Hepatocyte (in vitro differentiated cells): ENCODE results near the gene SWAP70. TPM values are rescaled to one million over a fixed set of nuclear protein-coding genes. Genes with fewer than 3 reads are reported as not detected.

ENCODE experiments used
- DNase-seq: peaks from one replicate; pipeline ENCODE4 v3.0.0-alpha.2; 2016; ENCODE audit warnings: low spot score
- H2AFZ ChIP-seq: fragments of 200-600 bp; sonication (generic); 2 replicates; pipeline ENCODE4 v1.6.0; 2016; ENCODE audit warnings: antibody characterized with exemption, mild to moderate bottlenecking
- H3K27ac ChIP-seq: fragments of 200-600 bp; sonication (generic); 2 replicates; pipeline ENCODE4 v1.5.1; 2016; ENCODE audit warnings: mild to moderate bottlenecking
- H3K27me3 ChIP-seq: fragments of 200-600 bp; sonication (generic); 2 replicates; pipeline ENCODE4 v1.6.1; 2016
- H3K36me3 ChIP-seq: fragments of 200-600 bp; sonication (generic); replicated peaks from 2 replicates; pipeline ENCODE4 v1.5.1; 2016; ENCODE audit warnings: low read depth; ENCODE audit not compliant: insufficient read depth
- H3K4me1 ChIP-seq: fragments of 200-600 bp; sonication (generic); 2 replicates; pipeline ENCODE4 v1.5.1; 2016; ENCODE audit warnings: mild to moderate bottlenecking, moderate library complexity; ENCODE audit not compliant: insufficient read depth
- H3K4me2 ChIP-seq: fragments of 200-600 bp; sonication (generic); 2 replicates; pipeline ENCODE4 v1.6.0; 2016
- H3K4me3 ChIP-seq: fragments of 200-600 bp; sonication (generic); 2 replicates; pipeline ENCODE4 v1.5.1; 2016; ENCODE audit warnings: mild to moderate bottlenecking
- H3K79me2 ChIP-seq: fragments of 200-600 bp; sonication (generic); 2 replicates; pipeline ENCODE4 v1.6.0; 2017; ENCODE audit warnings: mild to moderate bottlenecking
- H3K9me2 ChIP-seq: fragments of 200-600 bp; sonication (generic); replicated peaks from 2 replicates; pipeline ENCODE4 v1.6.0; 2017; ENCODE audit warnings: mild to moderate bottlenecking; ENCODE audit not compliant: insufficient read depth
- H3K9me3 ChIP-seq: fragments of 200-600 bp; sonication (generic); 2 replicates; pipeline ENCODE4 v1.5.1; 2016; ENCODE audit warnings: low read depth, mild to moderate bottlenecking
- H4K20me1 ChIP-seq: fragments of 200-600 bp; sonication (generic); 2 replicates; pipeline ENCODE4 v1.6.0; 2016; ENCODE audit warnings: mild to moderate bottlenecking; ENCODE audit not compliant: insufficient read depth, poor library complexity, severe bottlenecking
- EZH2 ChIP-seq: fragments of 200-600 bp; sonication (generic); IDR thresholded peaks from 2 replicates; pipeline ENCODE4 v1.6.1; 2016; ENCODE audit warnings: antibody characterized with exemption, mild to moderate bottlenecking, borderline replicate concordance
- EZH2phosphoT487 ChIP-seq: fragments of 200-600 bp; sonication (generic); IDR thresholded peaks from one replicate; pipeline ENCODE4 v1.6.1; 2018; ENCODE audit warnings: antibody characterized with exemption, mild to moderate bottlenecking, low read depth, moderate library complexity; ENCODE audit not compliant: unreplicated experiment, severe bottlenecking
- WGBS: methylation state at CpG from one replicate; pipeline ENCODE4 v1.1.6; 2016; ENCODE audit warnings: low lambda C conversion rate; ENCODE audit errors: missing lambda C conversion rate; 5-methylcytosine and 5-hydroxymethylcytosine counted together
- polyA plus RNA-seq: library from polyadenylated mRNA; unstranded; fragments of >200 nt; fragmentation: Nextera tagmentation; extraction: Ambion mirVana; gene quantifications from 2 replicates; pipeline ENCODE4 v1.2.1, GENCODE V29; 2016
- total RNA-seq: library from RNA; depleted of rRNA; stranded (reverse); fragments of >200 nt; gene quantifications from 2 replicates; pipeline ENCODE4 v1.2.3, GENCODE V29; 2014
- TF ChIP-seq, protein P1 (sequence below): fragments of 200-600 bp; sonication (generic); IDR thresholded peaks from 2 replicates; pipeline ENCODE4 v1.5.1; 2016; ENCODE audit warnings: antibody characterized with exemption, mild to moderate bottlenecking; ENCODE audit not compliant: poor library complexity

The SWAP70 gene
- total and polyA plus RNA-seq, 2 experiments from 2014 or later = 15.6 to 17.3 TPM

- no peak for DNase-seq
- Histone ChIP-seq H2AFZ (no peak overlapping the region), H4K20me1 (no peaks in the 10 kb centered on the region), H3K4me1 (no peaks in the 10 kb centered on the region), H3K27ac (no peak overlapping the region), H3K9me2 (no peaks in the 10 kb centered on the region), H3K27me3 (no peaks in the 10 kb centered on the region), H3K79me2 (peaks cover 46% of the 10 kb centered on the region), H3K4me2 (no peak overlapping the region), H3K36me3 (no peaks in the 10 kb centered on the region), H3K9me3 (no peaks in the 10 kb centered on the region), H3K4me3 (no peak overlapping the region)
- no peak for TF ChIP-seq EZH2
- TF ChIP-seq EZH2phosphoT487 = no peak
- TF ChIP-seq, protein P1, sequence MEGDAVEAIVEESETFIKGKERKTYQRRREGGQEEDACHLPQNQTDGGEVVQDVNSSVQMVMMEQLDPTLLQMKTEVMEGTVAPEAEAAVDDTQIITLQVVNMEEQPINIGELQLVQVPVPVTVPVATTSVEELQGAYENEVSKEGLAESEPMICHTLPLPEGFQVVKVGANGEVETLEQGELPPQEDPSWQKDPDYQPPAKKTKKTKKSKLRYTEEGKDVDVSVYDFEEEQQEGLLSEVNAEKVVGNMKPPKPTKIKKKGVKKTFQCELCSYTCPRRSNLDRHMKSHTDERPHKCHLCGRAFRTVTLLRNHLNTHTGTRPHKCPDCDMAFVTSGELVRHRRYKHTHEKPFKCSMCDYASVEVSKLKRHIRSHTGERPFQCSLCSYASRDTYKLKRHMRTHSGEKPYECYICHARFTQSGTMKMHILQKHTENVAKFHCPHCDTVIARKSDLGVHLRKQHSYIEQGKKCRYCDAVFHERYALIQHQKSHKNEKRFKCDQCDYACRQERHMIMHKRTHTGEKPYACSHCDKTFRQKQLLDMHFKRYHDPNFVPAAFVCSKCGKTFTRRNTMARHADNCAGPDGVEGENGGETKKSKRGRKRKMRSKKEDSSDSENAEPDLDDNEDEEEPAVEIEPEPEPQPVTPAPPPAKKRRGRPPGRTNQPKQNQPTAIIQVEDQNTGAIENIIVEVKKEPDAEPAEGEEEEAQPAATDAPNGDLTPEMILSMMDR = no peak
- 91% methylated on average over 4 of the region's 4 CpGs for WGBS
Observed at GRCh38 chr11:9710223-9710622, 46.3 kb downstream of the SWAP70 start.

DNA sequence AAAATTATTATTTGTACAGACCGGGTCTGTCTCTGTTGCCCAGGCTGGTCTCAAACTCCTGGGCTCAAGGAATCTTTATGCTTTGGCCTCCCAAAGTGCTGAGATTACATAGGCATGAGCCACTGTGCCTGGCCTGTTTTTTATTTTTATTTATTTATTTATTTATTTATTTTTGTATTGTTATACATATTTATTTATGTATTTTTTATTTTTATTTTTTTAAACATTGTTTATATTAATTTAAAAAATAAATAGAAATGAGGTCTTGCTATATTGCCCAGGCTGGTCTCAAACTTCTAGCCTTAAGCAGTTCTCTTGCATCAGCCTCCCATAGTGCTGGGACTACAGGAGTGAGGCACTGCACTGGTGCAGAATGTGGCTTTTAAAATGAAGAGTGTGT lies 47.0 kb downstream of the SWAP70 start:
- Histone ChIP-seq H4K20me1 (no peaks in the 10 kb centered on the region), H3K4me3 (no peak overlapping the region), H3K9me3 (no peaks in the 10 kb centered on the region), H3K9me2 (no peaks in the 10 kb centered on the region), H3K79me2 (peaks cover 46% of the 10 kb centered on the region), H3K27me3 (no peaks in the 10 kb centered on the region), H3K36me3 (no peaks in the 10 kb centered on the region), H3K4me1 (no peaks in the 10 kb centered on the region), H3K27ac (no peak overlapping the region), H3K4me2 (no peak overlapping the region), H2AFZ (no peak overlapping the region)
- DNase-seq = no peak
- 100% methylated on average over 1 of the region's 1 CpG for WGBS
- TF ChIP-seq EZH2phosphoT487 (no peak), EZH2 (no peak)
- TF ChIP-seq, protein P1 = no peak

GRCh38 chr11:9711454-9712307 lies 47.8 kb downstream of the SWAP70 start:
- H3K79me2 ChIP-seq = peaks cover 41% of the 10 kb centered on the region
- no peaks in the 10 kb centered on the region for H3K9me3 ChIP-seq
- 89% methylated on average over 7 of the region's 7 CpGs for WGBS
- DNase-seq = no peak
- no peak for TF ChIP-seq EZH2phosphoT487
- no peak for TF ChIP-seq EZH2
- TF ChIP-seq, protein P1 = no peak
- H3K27me3 ChIP-seq = no peaks in the 10 kb centered on the region
- H3K4me3 ChIP-seq = no peak overlapping the region
- H2AFZ ChIP-seq = no peak overlapping the region
- no peaks in the 10 kb centered on the region for H3K9me2 ChIP-seq
- no peaks in the 10 kb centered on the region for H3K36me3 ChIP-seq
- H3K4me1 ChIP-seq = no peaks in the 10 kb centered on the region
- no peak overlapping the region for H3K27ac ChIP-seq
- no peaks in the 10 kb centered on the region for H4K20me1 ChIP-seq
- no peak overlapping the region for H3K4me2 ChIP-seq
